Suppressor macrophage (primary cell): Measurements from ENCODE around the gene NT5DC3.

ENCODE experiments used
- DNase-seq, 4 experiments: peaks; one replicate each; pipeline ENCODE4 v3.0.0-alpha.2; 2020 to 2022
- total RNA-seq, 17 experiments: gene quantifications; one replicate each; lab custom pipeline; 2026; ENCODE audit warnings: mixed read lengths in 6 of 17, inconsistent platforms in 3 of 17; lab: John Stamatoyannopoulos, UW

Gene NT5DC3
- total RNA-seq, result 1.2 to 16.1 (median 7.5) reads per million in 17 experiments

- peak; percentile 88 to 96 (median 92) for DNase-seq
These were observed at the start of gene NT5DC3 for GRCh38 chr12:103840876-103841689. NT5DC3 (minus strand) TSS chr12:103841234; CDS start chr12:103841156, 78 bp downstream.

DNA sequence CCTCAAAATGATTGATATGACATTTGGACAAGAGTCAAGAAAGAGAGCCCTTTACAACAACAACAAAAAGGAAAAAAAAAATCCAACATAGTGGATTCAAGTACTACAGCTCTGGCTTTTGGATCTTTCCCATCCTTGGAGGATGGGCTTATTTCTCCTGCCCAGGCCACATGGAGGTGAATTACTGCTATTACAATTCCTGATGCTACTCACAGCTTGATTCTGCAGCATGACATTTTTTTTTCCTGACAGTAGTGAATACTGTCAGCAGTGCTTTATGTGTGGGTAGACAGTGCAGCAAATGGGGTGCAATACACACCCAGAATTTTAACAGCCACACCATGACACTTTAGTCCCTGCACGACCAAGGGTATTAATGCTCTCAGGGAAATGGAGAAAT is 46.7 kb upstream of the NT5DC3 start:
- no peak for DNase-seq

- DNase-seq, result no peak
These were observed 45.3 kb upstream of the NT5DC3 start for GRCh38 chr12:103886195-103886797.

GRCh38 chr12:103884316-103884715 is 43.3 kb upstream of the NT5DC3 start:
- DNase-seq, result peak; percentile 59 to 76 (median 73)

DNA sequence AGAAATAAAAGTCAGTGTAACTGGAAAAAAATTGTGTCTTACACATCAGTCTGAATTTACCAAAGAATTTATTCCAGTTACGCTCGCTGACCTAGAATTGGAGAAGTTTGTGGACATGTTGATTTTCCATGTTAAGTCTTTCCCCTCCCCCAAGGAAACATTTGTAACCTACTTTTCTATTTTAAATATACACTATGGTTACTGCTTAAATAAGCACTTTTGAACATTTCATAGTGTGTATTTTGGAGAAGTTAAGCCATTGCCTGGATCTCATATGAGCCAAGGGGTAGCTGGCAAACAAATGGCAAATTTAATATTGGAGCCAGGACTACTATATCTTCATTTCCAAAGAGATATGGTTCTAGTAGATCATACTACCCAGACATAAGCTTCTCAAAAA is 42.9 kb upstream of the NT5DC3 start:
- peak in 3 of 4 experiments; percentile 6 to 59 (median 56) for DNase-seq

DNA sequence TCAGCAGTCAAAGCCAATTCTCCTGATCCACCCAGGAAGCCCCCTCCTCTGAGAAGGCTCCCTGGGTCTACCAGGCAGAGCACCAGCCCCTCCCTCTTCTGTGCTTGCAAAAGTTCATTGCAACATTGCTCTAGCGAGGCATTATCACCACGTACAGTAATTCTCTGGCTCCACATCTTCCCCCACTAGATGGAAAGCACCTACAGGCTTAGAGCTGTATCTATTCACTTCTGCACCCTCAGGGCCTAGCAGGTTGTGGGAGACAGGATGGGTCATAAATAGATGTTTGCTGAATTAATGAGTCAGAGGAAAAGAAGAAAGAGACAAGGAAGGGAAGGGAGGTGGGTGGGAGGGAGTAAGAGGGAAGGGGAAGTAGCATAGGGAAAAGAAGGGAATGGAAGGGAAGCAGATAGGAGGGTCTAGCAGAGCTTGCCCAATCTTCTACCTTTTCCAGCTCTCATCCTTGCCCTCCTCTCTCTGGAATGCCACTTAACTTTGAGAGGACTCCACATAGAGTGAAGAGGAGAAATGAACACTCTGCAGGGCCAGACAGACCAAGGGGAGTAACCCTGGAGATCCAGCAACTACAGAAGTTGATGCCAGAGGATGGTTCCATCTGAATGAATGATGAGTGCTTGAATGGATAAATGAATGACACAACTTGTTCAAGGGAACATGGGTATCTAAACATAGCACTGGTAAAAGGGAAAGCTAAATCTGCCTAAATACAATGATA is 42.0 kb upstream of the NT5DC3 start:
- DNase-seq, result peak in 1 of 4 experiments; percentile 12

GRCh38 chr12:103881261-103881660 is 40.2 kb upstream of the NT5DC3 start:
- DNase-seq, result no peak

DNA sequence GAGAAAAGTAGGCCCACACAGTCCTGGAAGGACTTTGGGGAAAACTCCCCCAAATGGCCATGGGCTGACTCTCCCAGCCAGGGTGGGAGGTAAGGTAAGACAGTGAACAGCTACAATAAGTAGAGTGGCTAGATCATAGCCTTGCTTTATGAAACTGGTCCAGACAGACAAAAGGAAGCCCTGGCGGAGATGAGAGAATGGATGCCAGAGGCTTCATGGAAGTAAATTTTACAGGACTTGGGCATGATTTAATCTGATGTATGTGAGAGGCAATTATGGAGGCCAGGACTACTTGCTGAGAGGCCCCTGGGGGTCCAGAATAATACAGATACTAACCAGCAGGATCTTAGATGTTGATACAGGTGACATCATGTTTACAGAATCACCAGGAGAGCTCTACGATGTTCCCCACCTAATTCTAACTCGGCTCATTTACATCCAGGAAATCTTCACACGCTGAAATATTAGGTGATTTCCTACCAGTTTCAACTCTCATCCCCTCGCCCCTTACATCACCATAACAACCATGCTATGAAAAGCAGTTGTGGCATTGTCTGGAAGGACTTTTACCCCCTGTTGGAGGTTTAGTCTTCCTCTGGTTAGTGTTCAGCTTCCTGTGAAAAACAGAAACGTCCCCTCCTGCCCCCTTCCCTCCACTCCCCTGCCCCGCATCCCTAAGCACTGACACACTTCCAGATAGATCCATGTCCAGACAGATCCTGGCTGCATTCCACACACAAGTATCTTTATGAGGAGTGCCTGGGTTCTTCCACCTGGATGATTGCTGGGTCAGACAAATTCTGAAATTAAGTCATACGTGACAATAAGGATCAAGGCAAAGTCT is 39.5 kb upstream of the NT5DC3 start:
- no peak for DNase-seq

DNA sequence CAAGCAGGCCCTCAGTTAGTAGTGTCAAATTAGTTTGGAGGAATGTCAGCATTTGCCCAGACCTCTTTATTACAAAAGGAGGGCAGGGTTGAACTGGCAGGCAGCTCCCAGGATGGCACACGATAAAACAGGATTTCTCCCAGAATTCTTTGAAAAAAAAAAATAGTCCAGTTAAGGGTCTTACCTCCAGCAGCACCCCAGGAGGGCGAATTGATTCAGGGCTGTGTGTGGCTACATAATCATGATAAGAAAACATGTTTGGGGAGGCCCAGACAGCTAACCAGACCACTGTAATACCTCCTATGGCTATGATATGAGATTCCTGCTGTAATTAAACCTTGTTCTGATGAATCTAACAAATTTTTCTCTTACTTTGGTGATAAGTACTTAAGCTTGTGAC is 38.8 kb upstream of the NT5DC3 start:
- DNase-seq, result no peak

DNA sequence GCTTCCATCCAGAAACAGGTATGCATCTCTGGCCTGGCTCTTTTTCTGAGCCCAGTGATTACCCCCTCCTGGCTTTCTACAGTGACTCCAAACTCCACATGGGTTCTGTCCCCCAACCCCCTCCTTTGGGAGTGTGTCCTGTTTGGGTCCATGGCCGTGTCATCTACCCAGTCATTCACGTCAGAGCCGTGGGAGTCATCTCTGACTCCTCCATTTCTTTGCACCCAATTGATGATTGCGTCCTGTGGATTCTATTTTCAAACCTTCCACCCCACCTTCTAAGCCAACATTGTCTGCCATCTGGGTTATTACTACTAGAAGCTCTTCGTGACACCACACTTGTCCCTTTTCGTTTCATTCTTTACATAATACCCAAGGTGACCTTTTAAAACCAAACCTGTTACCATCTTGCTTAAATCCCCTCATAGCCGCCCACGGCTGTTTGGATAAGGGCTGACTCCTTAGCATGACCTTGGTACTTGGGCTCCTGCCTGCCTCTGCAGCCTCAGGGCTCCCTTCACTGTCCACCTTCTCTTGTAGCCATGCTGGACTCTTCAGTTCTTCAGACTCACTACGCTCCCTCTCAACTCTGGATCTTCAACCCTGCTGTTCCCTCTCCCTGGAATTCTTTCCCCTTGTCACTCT is 38.1 kb upstream of the NT5DC3 start:
- DNase-seq, result no peak

GRCh38 chr12:103877934-103878510 is 37.0 kb upstream of the NT5DC3 start:
- DNase-seq, result peak; percentile 58 to 77 (median 66)

DNA sequence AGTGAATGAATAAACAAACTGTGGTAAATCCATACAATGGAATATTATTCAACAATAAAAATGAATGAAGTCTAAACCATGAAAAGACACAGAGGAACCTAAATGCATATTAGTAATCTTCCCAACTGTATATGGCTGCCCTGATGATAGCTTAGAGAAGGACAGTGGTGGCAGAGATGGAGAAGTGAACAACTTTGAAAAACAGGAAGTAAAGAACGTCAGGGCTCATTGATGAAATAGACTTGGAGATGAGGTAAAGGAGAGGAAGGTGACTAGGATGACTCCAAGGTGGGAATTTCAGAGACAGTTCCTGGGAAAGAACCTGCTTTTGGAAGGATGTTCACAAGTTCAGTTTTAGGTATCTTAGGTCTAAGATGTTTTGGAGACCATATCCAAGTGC is 36.3 kb upstream of the NT5DC3 start:
- peak in 2 of 4 experiments; percentile 36 to 41 for DNase-seq

DNA sequence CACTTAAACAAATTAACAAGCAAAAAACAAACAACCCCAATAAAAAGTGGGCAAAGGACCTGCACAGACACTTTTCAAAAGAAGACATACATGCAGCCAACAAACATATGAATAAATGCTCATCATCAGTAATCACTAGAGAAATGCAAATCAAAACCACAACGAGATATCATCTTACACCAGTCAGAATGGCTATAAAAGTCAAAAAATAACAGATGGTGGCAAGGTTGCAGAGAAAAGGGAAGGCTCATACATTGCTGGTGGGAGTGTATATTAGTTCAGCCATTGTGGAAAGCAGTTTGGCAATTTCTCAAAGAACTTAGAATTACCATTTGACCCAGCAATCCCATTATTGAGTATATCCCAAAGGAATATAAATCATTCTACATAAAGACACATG is 34.6 kb upstream of the NT5DC3 start:
- no peak for DNase-seq

DNA sequence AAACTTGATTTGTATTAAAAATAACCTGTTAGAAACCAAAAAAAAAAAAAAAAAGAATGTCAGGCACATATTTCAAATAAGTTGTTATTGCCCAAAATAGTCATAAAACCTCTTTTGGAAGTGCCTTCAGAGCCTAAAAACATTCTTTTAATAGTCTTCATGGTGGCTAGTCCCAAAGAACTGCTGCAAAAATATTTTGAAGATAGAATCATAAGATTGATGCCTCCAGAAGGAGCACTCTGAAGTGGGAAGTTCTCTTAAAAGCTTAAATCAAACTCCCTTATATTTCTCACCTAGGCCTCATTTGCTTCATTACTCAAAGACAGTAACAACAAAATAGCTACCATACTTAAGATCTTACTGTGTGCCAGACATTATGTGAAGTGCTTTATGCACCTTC is 27.2 kb upstream of the NT5DC3 start:
- no peak for DNase-seq

DNA sequence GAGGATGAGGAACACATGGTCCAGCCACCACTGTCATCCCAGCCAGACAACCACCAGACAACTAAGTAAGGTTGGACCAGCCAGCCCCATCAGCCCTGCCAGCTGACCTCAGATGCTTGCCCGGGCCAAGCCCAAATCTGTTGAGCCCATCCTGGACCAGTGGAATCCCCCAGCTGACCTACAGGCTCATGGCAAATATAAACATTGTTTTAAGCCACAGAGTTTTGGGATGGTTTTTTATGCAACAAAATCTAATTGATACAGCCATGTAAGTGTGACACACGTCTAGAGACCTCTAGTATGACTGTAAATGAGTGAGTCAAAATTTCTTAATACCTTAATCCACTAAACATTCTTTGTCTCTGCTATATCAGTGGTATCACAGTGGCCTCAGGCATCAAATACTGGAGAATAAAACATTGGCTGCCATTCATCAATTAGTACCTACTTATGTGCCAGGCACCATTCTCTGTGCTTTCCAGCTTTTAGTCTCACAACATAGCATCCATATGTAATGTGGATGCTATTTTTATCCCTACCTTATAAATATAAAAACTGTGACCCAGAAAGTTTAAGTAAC is 24.2 kb upstream of the NT5DC3 start:
- DNase-seq, result no peak

- DNase-seq, result no peak
These were observed 23.7 kb upstream of the NT5DC3 start for GRCh38 chr12:103864710-103865109.

DNA sequence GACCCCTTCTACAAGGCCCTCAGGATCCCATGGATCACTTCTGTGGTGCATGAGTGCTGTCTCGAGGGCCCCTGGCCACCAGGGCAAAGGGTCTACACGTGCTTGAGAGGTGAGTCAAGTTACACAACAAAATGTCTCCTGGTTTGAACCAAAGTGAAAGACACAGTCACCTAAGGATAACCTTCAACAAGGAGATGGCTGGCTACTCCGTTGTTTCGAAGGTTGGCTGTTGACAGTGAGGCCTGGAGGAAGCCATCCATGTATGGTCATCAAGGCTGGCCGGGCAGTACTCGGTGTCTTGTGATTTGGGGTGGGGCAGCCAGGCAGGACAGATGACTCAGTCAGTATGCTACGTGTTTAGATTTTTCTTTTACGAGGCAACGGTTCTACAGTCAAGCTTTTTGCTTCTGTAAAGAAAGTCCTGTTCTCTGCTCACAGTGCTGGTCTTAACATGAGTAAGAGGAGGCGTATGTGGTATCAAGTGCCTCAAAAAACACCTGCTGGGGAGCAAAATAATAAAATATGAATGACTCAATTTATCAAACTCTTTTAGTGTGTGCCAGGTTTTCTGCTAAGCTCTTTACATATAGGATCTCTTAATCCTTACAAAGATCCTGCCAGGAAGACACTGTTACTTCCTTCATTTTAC is 18.0 kb upstream of the NT5DC3 start:
- DNase-seq, result peak in 3 of 4 experiments; percentile 43 to 61 (median 56)

- DNase-seq, result no peak
These were observed 17.3 kb upstream of the NT5DC3 start for GRCh38 chr12:103858335-103858734.

- no peak for DNase-seq
These were observed 16.1 kb upstream of the NT5DC3 start for GRCh38 chr12:103857164-103857563.

DNA sequence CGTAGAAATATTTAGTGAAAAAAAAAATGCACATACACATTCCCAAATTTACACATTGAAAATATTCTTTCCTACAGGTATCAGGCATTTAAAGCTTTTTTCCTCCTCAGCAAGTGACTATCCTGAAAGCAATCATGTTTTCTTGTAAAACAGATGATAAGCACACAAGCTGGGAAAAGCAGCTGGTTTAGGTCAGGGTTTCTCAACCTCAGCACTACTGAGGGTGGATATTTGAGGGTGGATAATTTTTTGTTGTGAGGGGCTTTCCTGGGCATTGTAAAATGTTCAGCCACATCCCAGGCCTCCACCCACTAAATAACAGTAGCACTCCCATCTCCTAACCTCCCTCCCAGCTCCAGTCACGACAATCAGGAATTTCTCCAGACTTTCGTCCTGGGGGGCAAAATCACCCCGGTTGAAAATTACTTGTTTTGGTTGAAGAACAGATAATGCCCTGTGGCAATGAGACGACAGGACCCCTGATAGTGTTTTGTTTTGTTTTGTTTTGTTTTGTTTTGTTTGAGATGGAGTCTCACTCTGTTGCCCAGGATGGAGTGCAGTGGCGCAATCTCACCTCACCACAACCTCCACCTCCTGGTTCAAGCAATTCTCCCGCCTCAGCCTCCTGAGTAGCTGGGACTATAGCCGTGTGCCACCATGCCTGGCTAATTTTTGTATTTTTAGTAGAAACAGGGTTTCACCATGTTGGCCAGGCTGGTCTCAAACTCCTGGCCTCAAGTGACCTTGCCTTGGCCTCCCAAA is 15.0 kb upstream of the NT5DC3 start:
- no peak for DNase-seq
